IMR-90 (cell line): ENCODE data around the gene TOR1A. TPM values are rescaled to one million over a fixed set of nuclear protein-coding genes. Genes with fewer than 3 reads are reported as not detected.

Experiments used
- ATAC-seq: fragments of 200-7000 bp; cut with Tn5 transposase; 2 replicates; pipeline ENCODE4 v1.9.1; 2020; ENCODE audit warnings: low read depth, mild to moderate bottlenecking, moderate library complexity
- BruUV-seq: library from RNA; stranded (reverse); fragments of 400-500 nt; replicated peaks from 2 replicates; lab custom pipeline; 2021; lab: Mats Ljungman, UMichigan
- CTCF ChIA-PET: fragments of 300-600 bp; formaldehyde crosslinking; extraction: SDS; loops from one replicate; lab custom pipeline; 2021; ENCODE audit warnings: antibody characterized with exemption; lab: Yijun Ruan, JAX
- POLR2A ChIA-PET: fragments of 300-600 bp; sonication (Branson Sonifier 250); formaldehyde crosslinking; loops from one replicate; lab custom pipeline; 2022; ENCODE audit warnings: antibody characterized with exemption; ENCODE audit not compliant: unreplicated experiment; lab: Charles Lee
- DNase-seq: peaks from one replicate; pipeline ENCODE4 v3.0.0; 2013
- H2AFZ ChIP-seq: replicated peaks from 2 replicates; pipeline ENCODE3; 2013; ENCODE audit warnings: low read length, mild to moderate bottlenecking; ENCODE audit not compliant: poor library complexity
- H2AK5ac ChIP-seq: 2 replicates; pipeline ENCODE4 v1.6.1; 2013; ENCODE audit warnings: low read depth, low read length, inconsistent platforms
- H2AK9ac ChIP-seq: replicated peaks from 2 replicates; pipeline ENCODE3; 2013; ENCODE audit warnings: mild to moderate bottlenecking, low read depth, low read length, moderate library complexity; ENCODE audit not compliant: poor library complexity
- H2BK120ac ChIP-seq: 2 replicates; pipeline ENCODE4 v1.6.1; 2013; ENCODE audit warnings: low read depth, low read length, inconsistent platforms
- H2BK15ac ChIP-seq: 3 replicates; pipeline ENCODE4 v1.6.1; 2013; ENCODE audit warnings: low read depth, low read length, inconsistent platforms
- H2BK20ac ChIP-seq: 2 replicates; pipeline ENCODE4 v1.6.1; 2013; ENCODE audit warnings: low read depth, mild to moderate bottlenecking, inconsistent platforms, low read length, moderate library complexity
- H2BK5ac ChIP-seq: 2 replicates; pipeline ENCODE4 v1.6.1; 2013; ENCODE audit warnings: mild to moderate bottlenecking, low read depth, low read length, inconsistent platforms; ENCODE audit not compliant: poor library complexity, severe bottlenecking
- H3K14ac ChIP-seq: replicated peaks from 2 replicates; pipeline ENCODE4 v1.6.1; 2013; ENCODE audit warnings: low read depth, low read length, inconsistent platforms
- H3K18ac ChIP-seq: 2 replicates; pipeline ENCODE4 v1.6.1; 2013; ENCODE audit warnings: low read depth, low read length, control low read depth
- H3K23ac ChIP-seq: 2 replicates; pipeline ENCODE4 v1.6.1; 2013; ENCODE audit warnings: low read depth, low read length, inconsistent platforms
- H3K27ac ChIP-seq: 2 replicates; pipeline ENCODE4 v1.5.1; 2013; ENCODE audit warnings: mild to moderate bottlenecking, control low read depth, low read length; ENCODE audit not compliant: insufficient read depth
- H3K27me3 ChIP-seq: 2 replicates; pipeline ENCODE4 v1.6.1; 2013; ENCODE audit warnings: low read length; ENCODE audit not compliant: control insufficient read depth, insufficient read depth
- H3K36me3 ChIP-seq: 2 replicates; pipeline ENCODE4 v1.6.1; 2013; ENCODE audit warnings: low read length, mixed read lengths; ENCODE audit not compliant: control insufficient read depth, insufficient read depth
- H3K4ac ChIP-seq: 2 replicates; pipeline ENCODE4 v1.6.1; 2013; ENCODE audit warnings: low read depth, low read length, inconsistent platforms
- H3K4me1 ChIP-seq: 2 replicates; pipeline ENCODE4 v1.6.1; 2013; ENCODE audit warnings: low read length, mixed read lengths; ENCODE audit not compliant: control insufficient read depth, insufficient read depth
- H3K4me2 ChIP-seq: 2 replicates; pipeline ENCODE4 v1.6.1; 2013; ENCODE audit warnings: low read depth, mild to moderate bottlenecking, control low read depth, low read length, moderate library complexity
- H3K4me3 ChIP-seq: 2 replicates; pipeline ENCODE4 v1.5.1; 2013; ENCODE audit warnings: low read depth, mild to moderate bottlenecking, control low read depth, low read length, moderate library complexity; ENCODE audit not compliant: insufficient read depth
- H3K56ac ChIP-seq: 2 replicates; pipeline ENCODE4 v1.6.1; 2013; ENCODE audit warnings: low read length, inconsistent platforms; ENCODE audit not compliant: insufficient read depth; ENCODE audit errors: extremely low read depth
- H3K79me1 ChIP-seq, 2 experiments: 2 replicates each; pipeline ENCODE4 v1.6.1; 2013; ENCODE audit warnings: low read length in 2 of 2, inconsistent platforms in 1 of 2, low read depth in 1 of 2
- H3K9ac ChIP-seq: 2 replicates; pipeline ENCODE4 v1.6.1; 2013; ENCODE audit warnings: low read depth, low read length, control low read depth
- H3K9me1 ChIP-seq: 2 replicates; pipeline ENCODE4 v1.6.1; 2013; ENCODE audit warnings: low read length, inconsistent platforms; ENCODE audit not compliant: insufficient read depth
- H3K9me3 ChIP-seq: 2 replicates; pipeline ENCODE4 v1.6.1; 2013; ENCODE audit warnings: low read length; ENCODE audit not compliant: control insufficient read depth, insufficient read depth
- H4K20me1 ChIP-seq: 2 replicates; pipeline ENCODE4 v1.6.1; 2013; ENCODE audit warnings: low read length, inconsistent platforms; ENCODE audit not compliant: insufficient read depth
- H4K5ac ChIP-seq: 2 replicates; pipeline ENCODE4 v1.6.1; 2013; ENCODE audit warnings: mild to moderate bottlenecking, low read depth, low read length, control low read depth
- H4K8ac ChIP-seq, 2 experiments: 2 replicates each; pipeline ENCODE4 v1.6.1; 2013; ENCODE audit warnings: low read depth in 2 of 2, low read length in 2 of 2, control low read depth in 1 of 2, inconsistent platforms in 1 of 2
- H4K91ac ChIP-seq: 2 replicates; pipeline ENCODE4 v1.6.1; 2013; ENCODE audit warnings: low read depth, low read length, inconsistent platforms; ENCODE audit not compliant: insufficient read depth
- BHLHE40 ChIP-seq: fragments of 150-350 bp; IDR thresholded peaks from 2 replicates; pipeline ENCODE4 v1.6.1; 2016; ENCODE audit warnings: mild to moderate bottlenecking, low read depth, low read length
- CEBPB ChIP-seq: IDR thresholded peaks from 2 replicates; pipeline ENCODE4 v1.6.1; 2012; ENCODE audit warnings: low read depth, low read length, improper control_type of control experiment
- CHD1 ChIP-seq: IDR thresholded peaks from 2 replicates; pipeline ENCODE4 v1.6.1; 2012; ENCODE audit warnings: low read depth, low read length, improper control_type of control experiment
- MAFK ChIP-seq: IDR thresholded peaks from 2 replicates; pipeline ENCODE4 v1.6.1; 2012; ENCODE audit warnings: low read depth, low read length, improper control_type of control experiment
- MAZ ChIP-seq: IDR thresholded peaks from 2 replicates; pipeline ENCODE4 v1.6.1; 2012; ENCODE audit warnings: low read depth, mild to moderate bottlenecking, low read length, improper control_type of control experiment, moderate library complexity, borderline replicate concordance
- POLR2A ChIP-seq: IDR thresholded peaks from 2 replicates; pipeline ENCODE4 v1.6.1; 2012; ENCODE audit warnings: mild to moderate bottlenecking, low read depth, low read length
- RAD21 ChIP-seq: IDR thresholded peaks from 2 replicates; pipeline ENCODE4 v1.6.1; 2012; ENCODE audit warnings: low read length, improper control_type of control experiment
- RCOR1 ChIP-seq: IDR thresholded peaks from 2 replicates; pipeline ENCODE4 v1.6.1; 2012; ENCODE audit warnings: mild to moderate bottlenecking, low read length, improper control_type of control experiment; ENCODE audit not compliant: insufficient replicate concordance
- SMC3 ChIP-seq: fragments of 150-350 bp; IDR thresholded peaks from 2 replicates; pipeline ENCODE4 v1.6.1; 2016; ENCODE audit warnings: low read depth, mild to moderate bottlenecking, antibody characterized with exemption, low read length, moderate library complexity
- WGBS, 2 experiments: methylation state at CpG; one replicate each; pipeline versions ENCODE4 v1.1.5 to v1.1.7; 2013; ENCODE audit warnings: missing lambda C conversion rate in 2 of 2; ENCODE audit not compliant: insufficient read length in 1 of 2; ENCODE audit errors: extremely low coverage in 2 of 2; 5-methylcytosine and 5-hydroxymethylcytosine counted together
- dilution Hi-C: fragments of 300-500 bp; cut with HindIII; formaldehyde crosslinking; loops from one replicate; pipeline ENCODE4 v1.14.3; 2018; ENCODE audit warnings: low sequenced_read_pairs; ENCODE audit not compliant: unreplicated experiment
- in situ Hi-C: fragments of 300-500 bp; cut with MboI; formaldehyde crosslinking; loops from 3 replicates; pipeline ENCODE4 v1.14.3; 2019; ENCODE audit warnings: low sequenced_read_pairs, inconsistent platforms, mixed read lengths
- intact Hi-C: fragments of 100-400 bp; cut with micrococcal nuclease; formaldehyde crosslinking; loops from 2 replicates; pipeline ENCODE4 v1.10.0; 2022
- polyA plus RNA-seq, 3 experiments: library from polyadenylated mRNA; depleted of rRNA; stranded (reverse); fragments of >200 nt; gene quantifications; 2 replicates each; pipeline ENCODE4 v1.2.3, GENCODE V29; 2012; ENCODE audit warnings: low replicate concordance in 1 of 3
- total RNA-seq: library from RNA; depleted of rRNA; stranded (reverse); fragments of >200 nt; gene quantifications from 2 replicates; pipeline ENCODE4 v1.2.3, GENCODE V29; 2012
- TF ChIP-seq, protein P1 (sequence below): conservative IDR thresholded peaks from 2 replicates; pipeline ENCODE4 v1.5.1; 2012; ENCODE audit warnings: mild to moderate bottlenecking, low read depth, low read length, improper control_type of control experiment
- TF ChIP-seq, protein P2 (sequence below): fragments of 150-350 bp; IDR thresholded peaks from 2 replicates; pipeline ENCODE4 v1.6.1; 2016; ENCODE audit warnings: low read depth, mild to moderate bottlenecking, low read length, moderate library complexity, borderline replicate concordance

TOR1A gene
- total and polyA plus RNA-seq, 2 of the 4 experiments (the other 2 are of a cell fraction), result 27.1 to 74.2 TPM

DNA sequence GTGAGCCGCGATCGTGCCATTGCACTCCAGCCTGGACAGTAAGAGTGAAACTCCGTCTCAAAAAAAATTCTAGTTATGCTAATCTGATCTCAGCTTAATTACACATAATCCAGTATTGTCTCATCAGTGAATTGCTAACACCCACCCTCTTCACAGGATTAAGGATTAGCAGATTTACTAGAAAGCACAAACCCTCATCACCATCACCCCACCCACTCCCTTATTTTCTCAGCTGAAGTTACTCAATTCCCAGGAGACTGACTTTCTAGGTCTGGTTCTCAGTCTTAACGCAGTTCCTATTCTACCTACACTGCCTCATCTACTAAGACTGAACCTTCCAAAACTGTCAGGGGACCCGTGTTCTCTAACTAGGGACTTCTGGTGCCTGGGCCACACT, 12.0 kb downstream of the TOR1A start:
- Histone ChIP-seq H3K9me3 (no peaks in the 10 kb centered on the region), H3K27ac (no peak overlapping the region), H2BK20ac (no peak overlapping the region), H3K4me3 (no peak overlapping the region), H4K91ac (no peak overlapping the region), H3K27me3 (no peaks in the 10 kb centered on the region), H4K20me1 (peaks cover 10% of the 10 kb centered on the region; the same call in 1 of the 2 replicates), H4K5ac (no peak overlapping the region), H3K4me1 (no peaks in the 10 kb centered on the region), H3K36me3 (peaks cover 55% of the 10 kb centered on the region), H2BK5ac (no peak overlapping the region), H3K23ac (no peak overlapping the region), H3K56ac (no peak overlapping the region), H3K4ac (no peak overlapping the region), H2AK9ac (no peak overlapping the region), H3K9me1 (no peaks in the 10 kb centered on the region; the same call in 1 of the 2 replicates), H2BK120ac (no peak overlapping the region), H2BK15ac (no peak overlapping the region), H4K8ac (no peak overlapping the region), H3K9ac (no peak overlapping the region), H3K4me2 (no peak overlapping the region), H2AFZ (no peak overlapping the region), H3K14ac (no peak overlapping the region), H3K79me1 (peaks cover 10 to 40% of the 10 kb centered on the region in 2 experiments), H2AK5ac (no peak overlapping the region), H3K18ac (no peak overlapping the region)
- dilution Hi-C loops, result no loop called here
- no TSS peak for BruUV-seq
- intact Hi-C loops, result no loop called here
- TF ChIP-seq BHLHE40 (no peak), CEBPB (no peak), RAD21 (no peak), CHD1 (no peak), MAZ (no peak), SMC3 (no peak), POLR2A (no peak), MAFK (no peak), RCOR1 (no peak)
- TF ChIP-seq, protein P1, sequence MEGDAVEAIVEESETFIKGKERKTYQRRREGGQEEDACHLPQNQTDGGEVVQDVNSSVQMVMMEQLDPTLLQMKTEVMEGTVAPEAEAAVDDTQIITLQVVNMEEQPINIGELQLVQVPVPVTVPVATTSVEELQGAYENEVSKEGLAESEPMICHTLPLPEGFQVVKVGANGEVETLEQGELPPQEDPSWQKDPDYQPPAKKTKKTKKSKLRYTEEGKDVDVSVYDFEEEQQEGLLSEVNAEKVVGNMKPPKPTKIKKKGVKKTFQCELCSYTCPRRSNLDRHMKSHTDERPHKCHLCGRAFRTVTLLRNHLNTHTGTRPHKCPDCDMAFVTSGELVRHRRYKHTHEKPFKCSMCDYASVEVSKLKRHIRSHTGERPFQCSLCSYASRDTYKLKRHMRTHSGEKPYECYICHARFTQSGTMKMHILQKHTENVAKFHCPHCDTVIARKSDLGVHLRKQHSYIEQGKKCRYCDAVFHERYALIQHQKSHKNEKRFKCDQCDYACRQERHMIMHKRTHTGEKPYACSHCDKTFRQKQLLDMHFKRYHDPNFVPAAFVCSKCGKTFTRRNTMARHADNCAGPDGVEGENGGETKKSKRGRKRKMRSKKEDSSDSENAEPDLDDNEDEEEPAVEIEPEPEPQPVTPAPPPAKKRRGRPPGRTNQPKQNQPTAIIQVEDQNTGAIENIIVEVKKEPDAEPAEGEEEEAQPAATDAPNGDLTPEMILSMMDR, result no peak
- TF ChIP-seq, protein P2, sequence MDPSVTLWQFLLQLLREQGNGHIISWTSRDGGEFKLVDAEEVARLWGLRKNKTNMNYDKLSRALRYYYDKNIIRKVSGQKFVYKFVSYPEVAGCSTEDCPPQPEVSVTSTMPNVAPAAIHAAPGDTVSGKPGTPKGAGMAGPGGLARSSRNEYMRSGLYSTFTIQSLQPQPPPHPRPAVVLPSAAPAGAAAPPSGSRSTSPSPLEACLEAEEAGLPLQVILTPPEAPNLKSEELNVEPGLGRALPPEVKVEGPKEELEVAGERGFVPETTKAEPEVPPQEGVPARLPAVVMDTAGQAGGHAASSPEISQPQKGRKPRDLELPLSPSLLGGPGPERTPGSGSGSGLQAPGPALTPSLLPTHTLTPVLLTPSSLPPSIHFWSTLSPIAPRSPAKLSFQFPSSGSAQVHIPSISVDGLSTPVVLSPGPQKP, result no peak
- WGBS, 2 experiments, result 97% methylated on average over 5 of the region's 6 CpGs; no CpG with 5 or more reads in 1 of the 2 experiments
- ATAC-seq (no peak), DNase-seq (no peak)
- ChIA-PET CTCF (no interaction called here), POLR2A (no interaction called here)
- in situ Hi-C loops, result no loop called here
